ENCODE measurements around the gene SPTLC1.

- TF ChIP-seq CTCF (IDR thresholded peaks at IDR 0.05) (no peak), POLR2A (IDR thresholded peaks at IDR 0.05) (no peak), POLR2AphosphoS5 (IDR thresholded peaks at IDR 0.05) (peak; percentile 56 to 79 (median 78)), EP300 (IDR thresholded peaks at IDR 0.05; ENCODE audit: low read depth) (peak; percentile 67)
Measured at GRCh38 chr9:92035687-92036410, 79.4 kb downstream of the SPTLC1 start.
